Astrocyte of the spinal cord (primary cell): ENCODE results near the gene VSTM2L.

ENCODE experiments used
- DNase-seq: peaks from one replicate; pipeline ENCODE4 v3.0.0; 2011; ENCODE audit warnings: low read depth, low spot score
- H3K4me3 ChIP-seq: 2 replicates; pipeline ENCODE4 v1.5.1; 2011; ENCODE audit warnings: low read depth, mild to moderate bottlenecking, low read length, moderate library complexity
- CTCF ChIP-seq: IDR thresholded peaks from 2 replicates; pipeline ENCODE4 v1.5.1; 2012; ENCODE audit warnings: low read depth, mild to moderate bottlenecking, low read length, inconsistent platforms
- in situ Hi-C: cut with HindIII; loops from 2 replicates; pipeline ENCODE4 v1.10.0; 2017; ENCODE audit warnings: low sequenced_read_pairs

Gene VSTM2L

DNA sequence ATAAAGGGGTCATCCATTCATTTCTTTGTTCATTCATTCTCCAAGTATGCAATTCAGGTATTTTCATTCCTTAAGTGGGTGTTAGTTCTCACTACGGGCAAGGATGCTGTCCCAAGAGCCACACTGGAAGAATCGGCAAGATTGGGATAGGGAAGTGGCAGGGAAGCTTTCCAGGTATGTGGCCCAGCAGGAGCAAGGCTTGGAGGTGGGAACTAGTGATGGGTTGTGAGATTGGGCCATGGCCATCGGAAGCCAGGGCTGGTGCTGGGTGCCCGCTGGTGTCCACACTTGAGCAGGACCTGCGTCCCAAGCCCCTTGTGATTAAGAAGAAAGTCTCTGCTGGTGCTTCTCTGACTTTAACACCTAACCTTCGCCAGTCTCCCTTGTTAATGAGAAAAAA is 15.1 kb downstream of the VSTM2L start:
- no peak for TF ChIP-seq CTCF
- no peak for DNase-seq
- no peak overlapping the region for H3K4me3 ChIP-seq
- in situ Hi-C loops = no loop called here

- no peak overlapping the region for H3K4me3 ChIP-seq
- no peak for DNase-seq
- no peak for TF ChIP-seq CTCF
- in situ Hi-C loops = no loop called here
Observed at GRCh38 chr20:37919389-37920040, 16.6 kb downstream of the VSTM2L start.

- DNase-seq = no peak
- no peak for TF ChIP-seq CTCF
- in situ Hi-C loops = no loop called here
- no peak overlapping the region for H3K4me3 ChIP-seq
Observed at GRCh38 chr20:37920270-37920669, 17.3 kb downstream of the VSTM2L start.

DNA sequence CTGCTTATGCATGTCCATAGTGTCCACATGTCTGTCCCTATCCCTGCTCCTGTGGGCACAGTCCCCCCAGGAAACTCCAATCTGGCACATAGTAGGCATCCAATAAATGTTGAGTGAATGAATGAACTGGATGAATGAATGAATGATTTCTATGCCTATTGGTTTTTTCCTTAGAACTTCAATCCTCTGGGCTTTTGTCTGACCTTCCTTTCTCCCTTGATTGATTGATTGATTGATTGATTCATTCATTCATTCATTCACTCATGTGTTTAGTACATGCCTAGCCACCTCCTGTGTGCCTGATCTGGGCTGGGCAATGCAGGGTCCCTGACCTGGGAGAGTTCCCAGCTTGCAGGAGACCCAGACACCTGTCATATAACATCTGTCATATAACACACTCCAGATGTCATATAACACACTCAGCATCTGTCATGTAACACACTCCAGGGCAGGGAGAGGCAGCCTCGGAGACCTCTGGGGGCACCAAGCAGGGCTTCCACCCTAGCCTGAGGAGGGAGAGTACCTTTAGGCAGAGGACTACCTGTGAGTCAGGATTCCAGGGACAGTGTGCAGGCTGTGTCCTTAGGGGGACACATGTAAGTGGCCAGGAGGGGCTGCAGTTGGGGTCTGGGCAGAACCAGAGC is 17.9 kb downstream of the VSTM2L start:
- in situ Hi-C loops = no loop called here
- no peak for DNase-seq
- no peak overlapping the region for H3K4me3 ChIP-seq
- no peak for TF ChIP-seq CTCF

DNA sequence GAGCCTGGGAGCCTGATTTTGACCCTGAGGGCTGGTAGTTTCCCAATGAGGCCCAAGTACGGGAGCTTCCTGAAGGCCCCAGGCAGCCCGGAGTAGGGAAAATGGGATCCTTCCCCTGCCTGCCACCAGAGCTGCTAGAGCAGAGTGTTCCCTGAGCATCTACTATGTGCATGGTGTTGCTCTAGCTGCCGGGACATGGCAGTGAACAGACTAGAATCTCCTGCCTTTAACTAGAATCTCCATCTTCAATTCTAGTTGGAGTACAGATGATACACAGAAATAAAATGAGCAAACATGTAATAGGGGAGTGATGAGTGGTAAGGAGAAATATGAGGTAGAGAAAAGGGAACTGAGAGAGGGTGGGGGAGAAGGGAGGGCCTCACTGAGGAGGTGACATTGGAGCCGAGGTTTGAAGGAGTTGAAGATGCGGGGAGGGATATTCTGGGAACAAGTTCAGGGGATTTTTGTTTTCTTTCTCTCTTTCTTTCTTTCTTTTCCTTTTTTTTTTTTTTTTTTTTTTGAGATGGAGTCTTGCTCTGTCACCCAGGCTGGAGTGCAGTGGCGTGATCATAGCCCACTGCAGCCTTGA is 18.5 kb downstream of the VSTM2L start:
- no peak for TF ChIP-seq CTCF
- DNase-seq = no peak
- H3K4me3 ChIP-seq = no peak overlapping the region
- in situ Hi-C loops = no loop called here

DNA sequence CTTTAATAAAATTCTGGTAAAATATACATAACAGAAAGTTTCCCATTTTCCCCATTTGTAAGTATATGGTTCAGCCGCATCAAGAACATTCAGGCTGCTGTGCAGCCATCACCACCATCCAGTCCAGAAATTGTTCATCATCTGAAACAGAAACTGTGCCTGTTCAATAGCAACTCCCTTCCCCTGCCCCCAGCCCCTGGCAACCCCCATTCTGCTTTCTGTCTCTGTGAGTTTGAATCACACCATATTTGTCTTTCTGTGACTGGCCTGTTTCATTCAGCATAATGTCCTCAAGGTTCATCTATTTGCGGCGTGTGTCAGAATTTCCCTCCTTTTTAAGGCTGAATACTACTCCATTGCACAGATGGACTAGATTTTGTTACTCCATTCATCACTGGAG is 19.1 kb downstream of the VSTM2L start:
- in situ Hi-C loops = no loop called here
- no peak overlapping the region for H3K4me3 ChIP-seq
- no peak for TF ChIP-seq CTCF
- no peak for DNase-seq
